Loucy (cell line): Measurements from ENCODE around the gene NIM1K.

Experiments used
- H2AFZ ChIP-seq: fragments of 200-600 bp; sonication (generic); 2 replicates; pipeline ENCODE4 v1.6.0; 2016; ENCODE audit warnings: antibody characterized with exemption, mild to moderate bottlenecking, low read length, moderate library complexity
- H3F3A ChIP-seq: fragments of 200-600 bp; 2 replicates; pipeline ENCODE4 v1.6.0; 2016; ENCODE audit warnings: antibody characterized with exemption, low read depth, mild to moderate bottlenecking
- H3K27me3 ChIP-seq: fragments of 200-600 bp; sonication (generic); 2 replicates; pipeline ENCODE4 v1.6.1; 2014; ENCODE audit warnings: low read length, mild to moderate bottlenecking; ENCODE audit not compliant: insufficient read depth, poor library complexity, severe bottlenecking
- H3K36me3 ChIP-seq: fragments of 200-600 bp; sonication (generic); 2 replicates; pipeline ENCODE4 v1.6.1; 2016; ENCODE audit warnings: low read length; ENCODE audit not compliant: insufficient read depth
- H3K4me1 ChIP-seq: fragments of 200-600 bp; sonication (generic); 2 replicates; pipeline ENCODE4 v1.5.1; 2014; ENCODE audit warnings: low read length, mild to moderate bottlenecking; ENCODE audit not compliant: insufficient read depth, poor library complexity, severe bottlenecking
- H3K4me2 ChIP-seq: fragments of 200-600 bp; sonication (generic); 2 replicates; pipeline ENCODE4 v1.6.0; 2014; ENCODE audit warnings: antibody characterized with exemption, low read length, low read depth, mild to moderate bottlenecking; ENCODE audit not compliant: poor library complexity, severe bottlenecking
- H3K4me3 ChIP-seq: fragments of 200-600 bp; sonication (generic); 2 replicates; pipeline ENCODE4 v1.5.1; 2014; ENCODE audit warnings: low read length, mild to moderate bottlenecking, mixed read lengths; ENCODE audit not compliant: poor library complexity, severe bottlenecking
- H3K79me2 ChIP-seq: fragments of 200-600 bp; sonication (generic); 2 replicates; pipeline ENCODE4 v1.6.1; 2014; ENCODE audit warnings: low read length; ENCODE audit not compliant: insufficient read depth
- H3K9ac ChIP-seq: fragments of 200-600 bp; sonication (generic); 2 replicates; pipeline ENCODE4 v1.6.0; 2014; ENCODE audit warnings: mild to moderate bottlenecking, low read depth, low read length, moderate library complexity; ENCODE audit not compliant: poor library complexity, severe bottlenecking
- H3K9me2 ChIP-seq: fragments of 200-600 bp; sonication (generic); replicated peaks from 2 replicates; pipeline ENCODE4 v1.6.1; 2016; ENCODE audit warnings: low read depth, low read length, mixed read lengths
- H3K9me3 ChIP-seq: fragments of 200-600 bp; sonication (generic); 2 replicates; pipeline ENCODE4 v1.6.1; 2014; ENCODE audit warnings: mild to moderate bottlenecking, antibody characterized with exemption, low read length, low read depth; ENCODE audit not compliant: insufficient read depth
- H4K20me1 ChIP-seq: fragments of 200-600 bp; sonication (generic); 2 replicates; pipeline ENCODE4 v1.6.0; 2014; ENCODE audit warnings: antibody characterized with exemption, low read length, mild to moderate bottlenecking; ENCODE audit not compliant: insufficient read depth, poor library complexity, severe bottlenecking
- CTCF ChIP-seq: fragments of 200-600 bp; sonication (generic); conservative IDR thresholded peaks from 2 replicates; pipeline ENCODE4 v1.5.1; 2014; ENCODE audit warnings: mild to moderate bottlenecking, antibody characterized with exemption, low read length
- EZH2phosphoT487 ChIP-seq: fragments of 200-600 bp; IDR thresholded peaks from 2 replicates; pipeline ENCODE4 v1.6.1; 2018; ENCODE audit warnings: antibody characterized with exemption, mild to moderate bottlenecking, moderate library complexity, borderline replicate concordance

Gene NIM1K

GRCh38 chr5:43279548-43280274, 87.7 kb downstream of the NIM1K start:
- no peaks in the 10 kb centered on the region for H3F3A ChIP-seq
- no peak overlapping the region for H3K9ac ChIP-seq
- no peak overlapping the region for H2AFZ ChIP-seq
- H3K9me3 ChIP-seq: no peaks in the 10 kb centered on the region
- no peaks in the 10 kb centered on the region for H3K36me3 ChIP-seq
- H3K79me2 ChIP-seq: no peaks in the 10 kb centered on the region
- no peaks in the 10 kb centered on the region for H4K20me1 ChIP-seq
- no peak overlapping the region for H3K4me3 ChIP-seq
- H3K9me2 ChIP-seq: no peaks in the 10 kb centered on the region
- H3K4me1 ChIP-seq: no peaks in the 10 kb centered on the region
- H3K27me3 ChIP-seq: no peaks in the 10 kb centered on the region
- H3K4me2 ChIP-seq: no peak overlapping the region
- TF ChIP-seq CTCF (no peak), EZH2phosphoT487 (no peak)

DNA sequence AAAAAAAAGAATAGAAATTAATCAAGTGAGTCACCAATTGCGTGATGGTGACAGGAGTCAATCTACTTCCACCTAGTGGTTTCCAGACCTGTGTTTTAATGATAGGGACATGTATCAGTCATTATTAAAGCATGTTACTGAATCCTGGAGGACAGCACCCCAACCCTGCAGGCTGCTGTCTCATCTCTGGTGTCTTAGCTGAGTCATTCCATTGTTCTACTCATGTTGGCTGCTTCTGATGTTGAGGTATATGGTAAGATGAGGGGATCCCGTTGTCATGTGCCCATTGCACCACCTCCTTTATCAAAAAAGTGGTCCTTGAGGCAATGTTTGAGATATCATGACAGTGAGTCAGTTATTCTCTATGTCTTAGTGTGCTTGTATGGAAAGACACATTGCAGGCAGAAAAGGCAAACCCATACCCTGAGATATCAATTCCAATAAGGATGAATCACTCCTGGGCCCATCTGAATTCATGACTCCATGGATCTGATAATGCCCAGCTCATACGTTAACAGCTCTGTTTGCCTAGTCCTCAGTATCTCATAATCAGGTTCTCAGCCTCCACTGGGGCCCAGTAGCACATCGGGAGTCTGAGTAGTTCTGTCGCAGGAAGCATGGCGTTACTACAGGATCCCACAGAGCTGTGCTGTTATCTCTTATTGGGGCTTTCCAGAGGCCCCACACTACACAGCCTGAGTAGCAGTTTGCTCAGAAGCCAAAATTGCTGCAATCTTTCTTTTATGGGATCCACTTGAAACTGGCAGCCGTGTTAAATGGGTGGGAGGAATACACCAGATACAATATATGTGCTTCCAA, 90.0 kb downstream of the NIM1K start:
- peaks cover 7% of the 10 kb centered on the region; the same call in 1 of the 2 replicates for H3K36me3 ChIP-seq
- no peak overlapping the region for H2AFZ ChIP-seq
- H3K4me1 ChIP-seq: no peaks in the 10 kb centered on the region
- H3F3A ChIP-seq: no peaks in the 10 kb centered on the region
- TF ChIP-seq EZH2phosphoT487 (no peak), CTCF (no peak)
- no peaks in the 10 kb centered on the region for H4K20me1 ChIP-seq
- H3K9me2 ChIP-seq: no peaks in the 10 kb centered on the region
- H3K9ac ChIP-seq: no peak overlapping the region
- no peaks in the 10 kb centered on the region for H3K27me3 ChIP-seq
- H3K4me2 ChIP-seq: no peak overlapping the region
- H3K9me3 ChIP-seq: no peaks in the 10 kb centered on the region
- H3K4me3 ChIP-seq: no peak overlapping the region
- no peaks in the 10 kb centered on the region for H3K79me2 ChIP-seq

GRCh38 chr5:43286623-43287022, 94.6 kb downstream of the NIM1K start:
- Histone ChIP-seq H3K27me3 (no peaks in the 10 kb centered on the region), H3K36me3 (peaks cover 52% of the 10 kb centered on the region), H3F3A (peaks cover 12% of the 10 kb centered on the region; the same call in 1 of the 2 replicates), H3K4me3 (no peak overlapping the region), H3K9me2 (no peaks in the 10 kb centered on the region), H3K4me2 (no peak overlapping the region), H3K9ac (no peak overlapping the region), H4K20me1 (peaks cover 22% of the 10 kb centered on the region), H3K4me1 (no peaks in the 10 kb centered on the region), H2AFZ (no peak overlapping the region), H3K9me3 (no peaks in the 10 kb centered on the region), H3K79me2 (peaks cover 11% of the 10 kb centered on the region; the same call in 1 of the 2 replicates)
- TF ChIP-seq CTCF: no peak
- no peak for TF ChIP-seq EZH2phosphoT487
